Thyroid gland (tissue), 4 donors: ENCODE measurements around the gene CASP10.

Source experiments
- CTCF ChIP-seq, 6 experiments: fragments of 200-600 bp in 3 of 6; fragments of 450-650 bp in 3 of 6; sonication (generic) in 3 of 6; IDR thresholded peaks; one replicate each; pipeline ENCODE4 v1.5.1; 2016 to 2019; ENCODE audit warnings: antibody characterized with exemption in 6 of 6, mild to moderate bottlenecking in 2 of 6, inconsistent platforms in 1 of 6, moderate library complexity in 1 of 6
- POLR2A ChIP-seq, 2 donors: fragments of 450-650 bp; IDR thresholded peaks; one replicate each; pipeline ENCODE4 v1.6.1; 2017; ENCODE audit warnings: antibody characterized with exemption in 2 of 2, mild to moderate bottlenecking in 2 of 2, moderate library complexity in 1 of 2

GRCh38 chr2:201182650-201183364, at the start of gene CASP10:
- TF ChIP-seq CTCF (IDR thresholded peaks at IDR 0.05) (peak in 5 of 6 experiments; percentile 10 to 76 (median 63)), POLR2A (IDR thresholded peaks at IDR 0.05) (peak in 1 of 2 donors; percentile 69)
